Activated CD4-positive, CD25-positive, alpha-beta regulatory T cell treated with anti-CD3 and anti-CD28 coated beads, Interleukin-2, amount 50 U/mL, for 72 hours (primary cell): Measurements from ENCODE around the gene SCIN.
"Not testable (repeated sequence)": the region's sequence is repeated elsewhere in the genome, so short reads cannot be mapped to it uniquely, and the experiment has no call there.

Source experiments
- DNase-seq: peaks from one replicate; pipeline ENCODE4 v3.0.0; 2021

Gene SCIN

GRCh38 chr7:12570534-12571461, at the start of gene SCIN:
Gene SCIN, plus strand, starts transcription at chr7:12570720. Its CDS starts 67 bp downstream, at chr7:12570787.
- no peak for DNase-seq

GRCh38 chr7:12524794-12525386, 45.6 kb upstream of the SCIN start:
- no peak for DNase-seq

GRCh38 chr7:12526693-12527092, 43.8 kb upstream of the SCIN start:
- DNase-seq = not testable (repeated sequence)

- not testable (repeated sequence) for DNase-seq
These were observed 42.9 kb upstream of the SCIN start for GRCh38 chr7:12527670-12528069.

DNA sequence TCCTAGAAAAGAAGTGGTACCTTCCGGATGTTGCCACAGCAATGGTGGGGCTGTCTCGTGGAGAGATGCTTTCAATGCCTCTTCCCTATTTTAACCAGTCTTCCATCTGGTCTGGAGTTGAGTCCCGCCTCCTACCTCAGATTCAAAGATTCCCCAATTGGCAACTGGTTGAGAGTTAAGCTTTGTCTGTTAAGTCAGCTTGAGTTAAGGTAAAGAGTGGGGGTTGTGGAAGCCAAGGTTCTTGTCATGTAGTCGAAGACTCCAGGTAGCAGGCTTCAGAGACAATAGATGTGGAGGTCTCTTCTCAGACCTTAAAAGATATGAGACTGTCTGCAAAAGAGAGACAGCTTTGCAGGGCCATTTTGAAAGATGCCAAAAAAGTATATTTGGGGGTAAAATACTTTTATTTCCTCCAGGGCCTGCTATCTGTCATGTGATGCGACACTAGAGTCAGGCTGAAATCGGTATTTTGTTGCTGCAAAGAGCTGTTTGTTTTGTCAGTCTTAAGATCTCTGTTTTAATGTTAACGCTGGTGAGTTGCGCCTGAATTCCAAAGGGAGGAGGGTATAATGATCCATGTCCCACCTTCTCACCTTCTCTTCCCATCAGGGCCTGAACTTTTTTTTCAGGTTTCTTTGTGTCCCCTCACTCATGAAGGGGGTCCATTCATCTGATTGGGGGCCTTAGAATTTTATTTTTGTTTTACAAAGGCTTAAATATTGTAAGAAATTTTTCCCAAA, 40.4 kb upstream of the SCIN start:
- no peak for DNase-seq

DNA sequence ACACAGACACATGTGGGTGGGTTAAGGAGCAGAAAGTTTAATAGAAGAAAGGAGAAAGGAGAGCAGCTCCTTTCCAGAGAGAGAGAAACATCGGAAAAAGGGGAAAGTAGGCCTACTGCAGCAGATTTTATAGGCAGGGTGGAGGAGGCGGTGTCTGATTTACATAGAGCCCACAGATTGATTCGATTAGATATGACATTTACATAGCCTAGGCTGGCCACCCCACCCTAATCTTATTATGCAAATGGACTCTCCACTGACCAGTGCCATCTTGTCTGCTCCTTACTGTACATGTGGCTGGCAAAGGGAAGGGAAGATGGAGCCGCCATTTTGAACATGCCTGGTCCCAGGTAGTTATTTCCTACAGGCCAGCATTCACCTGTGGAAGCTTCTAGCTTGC, 38.7 kb upstream of the SCIN start:
- DNase-seq = no peak

- no peak for DNase-seq
These were observed 36.5 kb upstream of the SCIN start for GRCh38 chr7:12534046-12534445.

GRCh38 chr7:12539681-12540080, 30.8 kb upstream of the SCIN start:
- DNase-seq = no peak

DNA sequence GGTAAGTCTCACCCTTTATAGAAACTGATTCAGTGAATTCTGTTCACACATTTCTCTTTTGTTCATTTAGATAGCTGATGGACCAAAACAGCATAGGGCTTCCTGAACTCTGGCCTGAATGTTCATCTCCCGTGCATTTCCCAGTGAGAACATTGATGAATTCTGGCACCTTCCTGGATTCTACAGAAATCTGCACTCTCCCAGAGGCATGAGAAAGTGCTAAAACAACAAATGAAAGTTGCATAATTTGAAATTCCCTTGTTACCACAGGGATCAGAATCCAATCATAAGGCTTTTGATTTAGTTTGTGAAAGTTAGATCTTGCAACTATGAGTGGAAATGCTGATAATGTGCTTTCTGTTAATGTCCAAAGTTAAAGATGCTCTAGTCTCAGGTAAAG, 29.7 kb upstream of the SCIN start:
- DNase-seq = no peak

DNA sequence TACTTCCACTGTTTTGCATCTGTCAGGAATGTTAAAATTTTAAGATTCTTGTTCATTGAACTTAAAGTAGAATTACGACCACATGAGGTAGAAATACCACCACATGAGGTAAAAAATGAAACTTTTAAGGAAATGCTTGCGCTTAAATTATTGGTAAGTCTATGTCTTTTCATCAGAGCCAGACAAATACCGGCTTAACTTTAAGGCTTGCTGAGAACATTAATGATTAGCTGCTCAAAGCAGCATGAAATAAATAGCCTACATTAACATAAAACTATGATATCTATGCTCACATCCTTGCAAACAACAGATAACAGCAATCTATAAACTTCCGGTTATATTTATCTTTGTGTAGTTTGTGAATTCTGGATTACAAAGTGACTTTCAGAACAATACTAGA, 26.9 kb upstream of the SCIN start:
- no peak for DNase-seq

- DNase-seq = no peak
These were observed 21.4 kb upstream of the SCIN start for GRCh38 chr7:12549106-12549505.

GRCh38 chr7:12550956-12551355, 19.6 kb upstream of the SCIN start:
- no peak for DNase-seq

DNA sequence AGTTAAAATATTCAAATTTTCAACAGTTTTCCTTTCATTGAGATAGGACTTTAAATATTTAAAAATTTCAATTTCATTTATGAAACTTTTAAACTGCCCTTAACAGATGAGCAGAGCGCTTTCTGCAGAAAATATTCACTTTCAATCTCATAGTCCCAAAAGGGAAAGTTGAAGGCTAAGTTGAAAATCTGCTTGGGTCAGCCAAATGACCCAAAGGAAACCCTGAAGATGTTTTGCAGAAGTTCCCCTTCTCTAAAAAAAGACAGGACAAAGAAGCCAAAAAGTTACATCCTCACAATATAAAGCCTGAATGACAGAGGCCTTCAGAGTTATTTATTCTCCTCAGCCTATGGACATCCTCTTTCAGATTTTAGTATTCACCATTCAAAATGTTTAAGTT, 17.6 kb upstream of the SCIN start:
- no peak for DNase-seq

GRCh38 chr7:12553416-12553815, 17.1 kb upstream of the SCIN start:
- DNase-seq = no peak

DNA sequence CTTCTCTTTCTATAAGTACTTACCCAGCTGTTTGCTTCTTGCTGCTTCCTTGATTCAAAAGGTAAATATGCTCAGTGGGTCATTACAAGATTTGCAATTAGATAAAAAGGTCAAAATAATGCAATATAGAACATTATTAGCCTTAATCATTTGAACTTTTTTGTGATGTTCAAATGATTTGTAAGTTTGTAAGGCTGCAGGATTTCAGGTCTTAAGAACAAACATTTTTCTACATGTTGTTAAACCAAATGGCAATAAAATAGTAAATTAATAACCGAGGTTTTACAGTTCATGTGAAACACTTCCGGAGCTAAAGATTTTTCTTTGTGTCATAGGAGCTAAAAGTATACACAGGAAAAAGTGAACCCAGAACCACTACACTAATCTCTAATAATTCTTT, 16.2 kb upstream of the SCIN start:
- no peak for DNase-seq

DNA sequence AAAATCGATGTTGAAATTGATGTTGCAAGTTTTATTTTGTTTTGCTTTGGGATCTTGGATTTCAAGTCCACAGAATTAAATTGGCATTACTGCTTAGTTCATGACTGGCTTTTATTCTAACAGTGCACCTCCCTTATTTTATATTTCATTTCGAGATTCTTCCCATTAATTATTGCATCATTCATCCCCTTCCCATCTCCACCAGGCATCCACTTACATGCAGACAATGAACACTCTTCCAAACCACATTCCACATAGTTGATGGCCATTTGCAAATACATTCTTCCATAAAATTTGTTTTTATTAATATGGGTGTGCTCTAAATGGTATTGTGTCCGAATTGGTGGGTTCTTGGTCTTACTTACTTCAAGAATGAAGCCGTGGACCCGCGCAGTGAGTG, 15.6 kb upstream of the SCIN start:
- no peak for DNase-seq

DNA sequence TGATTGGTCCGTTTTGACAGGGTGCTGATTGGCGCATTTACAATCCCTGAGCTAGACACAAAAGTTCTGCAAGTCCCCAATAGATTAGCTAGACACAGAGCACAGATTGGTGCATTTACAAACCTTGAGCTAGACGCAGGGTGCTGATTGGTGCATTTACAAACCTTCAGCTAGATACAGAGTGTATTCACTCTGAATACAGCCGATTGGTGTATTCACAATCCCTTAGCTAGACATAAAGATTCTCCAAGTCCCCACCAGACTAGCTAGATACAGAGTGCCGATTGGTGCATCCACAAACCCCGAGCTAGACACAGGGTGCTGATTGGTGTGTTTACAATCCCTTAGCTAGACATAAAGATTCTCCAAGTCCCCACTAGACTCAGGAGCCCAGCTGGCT, 14.8 kb upstream of the SCIN start:
- not testable (repeated sequence) for DNase-seq

DNA sequence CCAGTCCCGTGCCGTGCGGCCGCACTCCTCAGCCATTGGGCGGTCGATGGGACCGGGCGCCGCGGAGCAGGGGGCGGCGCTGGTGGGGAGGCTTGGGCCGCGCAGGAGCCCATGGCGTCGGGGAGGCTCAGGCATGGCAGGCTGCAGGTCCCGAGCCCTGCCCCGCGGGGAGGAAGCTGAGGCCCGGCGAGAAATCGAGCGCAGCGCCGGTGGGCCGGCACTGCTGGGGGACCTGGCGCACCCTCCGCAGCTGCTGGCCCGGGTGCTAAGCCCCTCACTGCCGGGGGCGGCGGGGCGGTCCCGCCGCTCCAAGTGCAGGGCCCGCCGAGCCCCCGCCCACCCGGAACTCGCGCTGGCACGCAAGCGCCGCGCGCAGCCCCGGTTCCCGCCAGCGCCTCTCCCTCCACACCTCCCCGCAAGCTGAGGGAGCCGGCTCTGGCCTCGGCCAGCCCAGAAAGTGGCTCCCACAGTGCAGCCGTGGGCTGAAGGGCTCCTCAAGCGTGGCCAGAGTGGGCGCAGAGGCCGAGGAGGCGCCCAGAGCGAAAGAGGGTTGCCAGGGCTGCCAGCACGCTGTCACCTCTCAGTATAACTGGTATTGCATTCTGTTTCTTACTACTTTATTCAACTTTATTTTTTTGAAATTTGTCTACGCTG, 14.3 kb upstream of the SCIN start:
- DNase-seq = not testable (repeated sequence)

GRCh38 chr7:12557282-12557681, 13.2 kb upstream of the SCIN start:
- DNase-seq = no peak

- DNase-seq = no peak
These were observed 5.3 kb upstream of the SCIN start for GRCh38 chr7:12564996-12565764.

DNA sequence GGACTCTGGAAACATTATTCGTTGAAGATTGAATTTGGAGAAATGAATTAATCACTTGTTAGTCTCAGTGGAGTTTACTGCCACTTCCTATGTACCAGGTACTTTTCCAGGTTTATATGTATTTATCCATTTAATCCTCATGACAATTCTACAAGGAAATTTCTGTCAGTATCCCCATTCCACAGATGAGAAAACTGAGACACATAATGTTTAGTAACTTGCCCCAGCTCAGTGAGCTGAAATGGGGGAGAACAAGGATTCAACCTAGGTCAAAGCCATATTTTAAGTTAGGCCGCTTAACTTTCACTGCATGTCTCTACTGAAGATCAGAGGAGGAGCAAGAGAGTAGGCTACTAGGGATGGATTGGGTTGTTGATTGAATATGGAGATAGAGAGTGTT, 4.6 kb upstream of the SCIN start:
- no peak for DNase-seq

- DNase-seq = no peak
These were observed 3.5 kb upstream of the SCIN start for GRCh38 chr7:12567015-12567414.
